GM06990 (cell line): ENCODE data around the gene RAB27A.
"Not testable (repeated sequence)": the region's sequence is repeated elsewhere in the genome, so short reads cannot be mapped to it uniquely, and the experiment has no call there.

Experiments used
- DNase-seq: peaks from one replicate; pipeline ENCODE4 v3.0.0-alpha.2; 2011; ENCODE audit not compliant: insufficient read length; ENCODE audit errors: extremely low read depth
- H3K27me3 ChIP-seq: replicated peaks from 2 replicates; pipeline ENCODE4 v1.6.0; 2011; ENCODE audit warnings: low read length; ENCODE audit not compliant: control insufficient read depth, insufficient read depth
- H3K36me3 ChIP-seq: 2 replicates; pipeline ENCODE4 v1.5.1; 2011; ENCODE audit warnings: low read length; ENCODE audit not compliant: control insufficient read depth, insufficient read depth
- H3K4me3 ChIP-seq: replicated peaks from 2 replicates; pipeline ENCODE4 v1.5.1; 2011; ENCODE audit warnings: low read depth, mild to moderate bottlenecking, control low read depth, low read length
- TF ChIP-seq, protein P1 (sequence below): IDR thresholded peaks from 2 replicates; pipeline ENCODE4 v1.5.1; 2011; ENCODE audit warnings: low read length, control low read depth, mild to moderate bottlenecking, inconsistent platforms; ENCODE audit not compliant: insufficient read depth, poor library complexity, severe bottlenecking

RAB27A gene

DNA sequence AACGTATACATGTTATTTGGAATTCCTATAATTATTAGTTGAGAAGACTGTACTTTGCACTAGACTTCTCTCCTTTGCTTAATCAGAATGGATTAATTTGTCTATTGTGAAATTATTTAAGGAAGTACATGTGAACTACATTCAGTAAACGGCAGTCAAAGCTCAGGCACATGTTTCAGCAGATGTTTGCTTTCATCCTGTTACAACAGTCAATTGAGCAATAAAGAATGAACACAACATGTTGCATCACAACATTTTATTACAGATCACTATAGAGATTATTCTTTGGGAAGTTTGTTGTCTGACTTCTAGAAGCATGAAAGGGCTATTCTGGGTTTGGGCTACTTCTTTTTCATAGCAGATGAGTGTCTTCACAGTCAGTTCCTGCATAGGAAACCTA is 39.2 kb downstream of the RAB27A start:
- no peaks in the 10 kb centered on the region for H3K27me3 ChIP-seq
- TF ChIP-seq, protein P1, sequence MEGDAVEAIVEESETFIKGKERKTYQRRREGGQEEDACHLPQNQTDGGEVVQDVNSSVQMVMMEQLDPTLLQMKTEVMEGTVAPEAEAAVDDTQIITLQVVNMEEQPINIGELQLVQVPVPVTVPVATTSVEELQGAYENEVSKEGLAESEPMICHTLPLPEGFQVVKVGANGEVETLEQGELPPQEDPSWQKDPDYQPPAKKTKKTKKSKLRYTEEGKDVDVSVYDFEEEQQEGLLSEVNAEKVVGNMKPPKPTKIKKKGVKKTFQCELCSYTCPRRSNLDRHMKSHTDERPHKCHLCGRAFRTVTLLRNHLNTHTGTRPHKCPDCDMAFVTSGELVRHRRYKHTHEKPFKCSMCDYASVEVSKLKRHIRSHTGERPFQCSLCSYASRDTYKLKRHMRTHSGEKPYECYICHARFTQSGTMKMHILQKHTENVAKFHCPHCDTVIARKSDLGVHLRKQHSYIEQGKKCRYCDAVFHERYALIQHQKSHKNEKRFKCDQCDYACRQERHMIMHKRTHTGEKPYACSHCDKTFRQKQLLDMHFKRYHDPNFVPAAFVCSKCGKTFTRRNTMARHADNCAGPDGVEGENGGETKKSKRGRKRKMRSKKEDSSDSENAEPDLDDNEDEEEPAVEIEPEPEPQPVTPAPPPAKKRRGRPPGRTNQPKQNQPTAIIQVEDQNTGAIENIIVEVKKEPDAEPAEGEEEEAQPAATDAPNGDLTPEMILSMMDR: no peak
- no peaks in the 10 kb centered on the region for H3K36me3 ChIP-seq
- DNase-seq: no peak
- no peak overlapping the region for H3K4me3 ChIP-seq

DNA sequence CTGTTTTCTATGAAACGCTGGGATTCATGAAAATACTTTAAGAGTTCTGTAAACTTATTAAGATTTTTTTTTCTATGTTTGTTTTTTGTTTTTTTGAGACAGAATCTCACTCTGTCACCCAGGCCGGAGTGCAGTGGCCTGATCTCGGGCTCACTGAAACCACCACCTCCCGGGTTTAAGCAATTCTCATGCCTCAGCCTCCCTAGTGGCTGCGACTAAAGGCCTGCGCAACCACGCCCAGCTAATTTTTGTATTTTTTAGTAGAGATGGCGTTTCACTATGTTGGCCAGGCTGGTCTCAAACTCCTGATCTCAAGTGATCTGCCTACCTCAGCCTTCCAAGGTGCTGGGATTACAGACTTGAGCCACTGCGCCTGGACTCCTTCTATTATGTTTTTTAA is 39.7 kb downstream of the RAB27A start:
- DNase-seq, H3K4me3 ChIP-seq, H3K27me3 ChIP-seq, H3K36me3 ChIP-seq: not testable (repeated sequence)

DNA sequence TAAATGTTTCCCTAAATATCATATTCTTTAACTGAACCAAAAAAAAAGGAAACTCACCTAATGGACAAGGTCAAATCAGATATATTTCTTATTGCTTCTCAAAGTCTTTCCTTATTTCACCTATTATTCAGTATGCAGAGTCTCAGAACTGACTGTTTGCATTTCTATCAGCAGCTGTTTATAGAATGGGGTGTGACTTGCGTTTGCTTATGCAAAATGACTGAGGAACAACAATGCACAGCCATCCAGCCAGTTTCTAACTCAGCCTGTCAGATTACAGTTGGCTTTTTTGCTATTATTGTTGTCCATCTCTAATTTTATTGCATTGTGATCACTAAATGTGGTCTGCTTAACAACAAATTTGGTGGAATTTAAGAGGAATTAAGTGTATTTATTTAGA is 40.7 kb downstream of the RAB27A start:
- Histone ChIP-seq H3K4me3 (no peak overlapping the region), H3K36me3 (no peaks in the 10 kb centered on the region), H3K27me3 (no peaks in the 10 kb centered on the region)
- TF ChIP-seq, protein P1: no peak
- DNase-seq: no peak

DNA sequence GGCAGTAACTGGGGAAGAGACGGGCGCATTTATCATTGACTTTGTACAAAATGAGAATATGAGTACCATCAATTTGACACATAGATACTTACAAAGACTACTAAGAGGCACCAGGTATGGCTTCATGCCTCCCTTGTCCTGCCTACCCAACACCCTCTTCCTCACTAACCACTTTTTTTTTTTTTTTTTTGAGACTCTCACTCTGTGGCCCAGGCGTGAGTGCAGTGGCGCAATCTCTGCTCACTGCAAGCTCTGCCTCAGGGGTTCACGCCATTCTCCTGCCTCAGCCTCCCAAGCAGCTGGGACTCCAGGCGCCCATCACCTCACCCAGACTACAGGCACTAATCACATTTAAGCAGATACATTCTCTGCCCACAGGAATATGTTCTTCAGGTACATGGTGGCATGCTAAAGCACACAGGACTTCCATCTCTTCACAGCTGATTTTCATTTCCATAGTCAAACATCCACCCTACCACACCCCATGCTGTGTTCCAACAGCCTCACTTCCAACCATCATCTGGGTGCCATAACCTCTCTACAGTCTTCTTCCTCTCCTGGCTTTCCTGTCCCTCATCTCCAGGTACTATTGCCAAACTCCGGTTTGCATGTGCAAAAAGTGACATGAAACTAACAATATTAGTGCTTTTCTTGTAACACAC is 41.7 kb downstream of the RAB27A start:
- Histone ChIP-seq H3K36me3 (no peaks in the 10 kb centered on the region), H3K27me3 (no peaks in the 10 kb centered on the region), H3K4me3 (no peak overlapping the region)
- DNase-seq: no peak
- TF ChIP-seq, protein P1: no peak

DNA sequence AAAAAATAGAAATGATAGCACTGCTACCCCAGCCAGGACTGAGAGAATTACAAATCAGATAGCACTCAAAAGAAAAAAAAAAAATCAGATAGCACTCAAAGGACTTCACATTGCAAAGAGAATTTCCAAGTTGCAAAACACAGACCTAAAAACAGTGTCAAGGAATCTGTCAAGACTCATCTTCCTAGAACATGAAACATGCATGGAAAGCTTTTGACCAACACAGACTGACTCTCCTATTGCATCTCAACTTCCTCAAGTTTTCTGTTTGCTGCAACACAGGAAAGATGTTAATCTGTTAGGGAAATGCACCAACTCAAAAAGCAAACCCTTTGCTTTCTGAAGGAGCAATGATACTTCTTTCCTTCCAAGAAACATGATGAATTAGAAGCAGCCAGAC is 42.3 kb downstream of the RAB27A start:
- DNase-seq: no peak
- Histone ChIP-seq H3K4me3 (no peak overlapping the region), H3K36me3 (no peaks in the 10 kb centered on the region), H3K27me3 (no peaks in the 10 kb centered on the region)
- TF ChIP-seq, protein P1: no peak

DNA sequence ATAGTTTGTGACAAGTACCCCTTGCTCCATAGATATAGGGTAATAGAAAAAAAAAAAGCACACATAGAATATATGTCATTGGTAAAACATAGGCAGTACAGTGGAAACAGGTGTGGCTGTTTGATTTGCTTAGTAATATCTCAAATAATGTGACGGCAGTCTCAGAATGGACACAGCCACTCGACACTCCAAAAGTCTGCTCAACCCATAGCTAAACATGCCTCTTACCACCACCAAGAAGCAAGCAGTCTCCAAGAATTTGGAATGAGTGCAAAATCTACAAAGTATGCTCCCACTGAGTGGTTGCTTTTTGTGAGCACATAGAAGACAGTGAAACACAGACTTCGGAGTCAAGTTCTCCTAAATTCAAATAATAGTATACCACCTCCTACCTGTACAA is 43.0 kb downstream of the RAB27A start:
- Histone ChIP-seq H3K4me3 (no peak overlapping the region), H3K27me3 (no peaks in the 10 kb centered on the region), H3K36me3 (no peaks in the 10 kb centered on the region)
- TF ChIP-seq, protein P1: no peak
- DNase-seq: no peak
